Astrocyte of the cerebellum (primary cell): ENCODE measurements around the gene ZNF780B.
"Not testable (repeated sequence)": the region's sequence is repeated elsewhere in the genome, so short reads cannot be mapped to it uniquely, and the experiment has no call there.

Experiments
- DNase-seq: peaks from one replicate; pipeline ENCODE4 v3.0.0-alpha.2; 2011; ENCODE audit warnings: low read depth
- H3K4me3 ChIP-seq: 2 replicates; pipeline ENCODE4 v1.5.1; 2011; ENCODE audit warnings: mild to moderate bottlenecking, low read depth, low read length, moderate library complexity
- CTCF ChIP-seq: IDR thresholded peaks from 2 replicates; pipeline ENCODE4 v1.5.1; 2012; ENCODE audit warnings: low read length, low read depth, moderate library complexity, mild to moderate bottlenecking; ENCODE audit errors: missing control alignments
- in situ Hi-C: cut with HindIII; loops from 2 replicates; pipeline ENCODE4 v1.10.0; 2017; ENCODE audit warnings: low sequenced_read_pairs

ZNF780B gene

GRCh38 chr19:40054632-40055031 lies 1.4 kb downstream of the ZNF780B start:
- H3K4me3 ChIP-seq = no peak overlapping the region
- in situ Hi-C loops = loop anchor here (5.0 kb wide), 1 partner anchor 32 kb away; no protein-coding TSS in a partner anchor
- DNase-seq = no peak
- TF ChIP-seq CTCF = no peak

GRCh38 chr19:40053491-40053890 lies 2.5 kb downstream of the ZNF780B start:
- no peak overlapping the region for H3K4me3 ChIP-seq

GRCh38 chr19:40041718-40042117 lies 14.3 kb downstream of the ZNF780B start:
- H3K4me3 ChIP-seq, DNase-seq, in situ Hi-C loops: not testable (repeated sequence)

More at GRCh38 chr19:40053491-40053890, 2.5 kb downstream of the ZNF780B start:
- in situ Hi-C loops = no loop called here
- TF ChIP-seq CTCF = no peak
- no peak for DNase-seq

GRCh38 chr19:40038047-40038446 lies 18.0 kb downstream of the ZNF780B start:
- H3K4me3 ChIP-seq, DNase-seq, in situ Hi-C loops: not testable (repeated sequence)

GRCh38 chr19:40035996-40036395 lies 20.0 kb downstream of the ZNF780B start:
- in situ Hi-C loops = no loop called here
- no peak for DNase-seq
- H3K4me3 ChIP-seq = no peak overlapping the region
- TF ChIP-seq CTCF = no peak

- H3K4me3 ChIP-seq = no peak overlapping the region
- TF ChIP-seq CTCF = no peak
- in situ Hi-C loops = no loop called here
- DNase-seq = no peak
Measured at GRCh38 chr19:40033989-40034560, 22.0 kb downstream of the ZNF780B start.

GRCh38 chr19:40026597-40026970 lies 29.4 kb downstream of the ZNF780B start:
- no peak for TF ChIP-seq CTCF
- no peak for DNase-seq
- H3K4me3 ChIP-seq = no peak overlapping the region
- in situ Hi-C loops = no loop called here
